Glutamatergic neuron (in vitro differentiated cells): ENCODE results near the gene LORICRIN. TPM values are rescaled to one million over a fixed set of nuclear protein-coding genes. Genes with fewer than 3 reads are reported as not detected.

Experiments
- DNase-seq: peaks from one replicate; pipeline ENCODE4 v3.0.0; 2022
- H3K27ac Mint-ChIP-seq: one replicate; pipeline ENCODE4 v1.8.0; 2020; ENCODE audit warnings: mild to moderate bottlenecking, mixed read lengths, inconsistent platforms; ENCODE audit not compliant: unreplicated experiment
- H3K27me3 Mint-ChIP-seq: one replicate; pipeline ENCODE4 v1.8.0; 2020; ENCODE audit warnings: mild to moderate bottlenecking, moderate library complexity, mixed read lengths, inconsistent platforms; ENCODE audit not compliant: unreplicated experiment
- H3K36me3 Mint-ChIP-seq: one replicate; pipeline ENCODE4 v1.8.0; 2020; ENCODE audit warnings: mild to moderate bottlenecking, mixed read lengths, inconsistent platforms; ENCODE audit not compliant: unreplicated experiment
- H3K4me1 Mint-ChIP-seq: one replicate; pipeline ENCODE4 v1.8.0; 2020; ENCODE audit warnings: mild to moderate bottlenecking, low read depth, mixed read lengths, inconsistent platforms; ENCODE audit not compliant: unreplicated experiment
- H3K4me3 Mint-ChIP-seq: one replicate; pipeline ENCODE4 v1.8.0; 2020; ENCODE audit warnings: mild to moderate bottlenecking, mixed read lengths, inconsistent platforms; ENCODE audit not compliant: unreplicated experiment
- H3K9me3 Mint-ChIP-seq: one replicate; pipeline ENCODE4 v1.8.0; 2020; ENCODE audit warnings: mild to moderate bottlenecking, moderate library complexity, mixed read lengths, inconsistent platforms; ENCODE audit not compliant: unreplicated experiment
- CTCF ChIP-seq: fragments of 200-600 bp; sonication (generic); IDR thresholded peaks from one replicate; pipeline ENCODE4 v1.5.0; 2021; ENCODE audit not compliant: partially characterized antibody, unreplicated experiment
- total RNA-seq: library from RNA; stranded (reverse); fragmentation: NEBNext Ultra II Directional; extraction: Animal tissue kit (Norgen Biotek cat#: 25700); gene quantifications from one replicate; pipeline ENCODE4 v1.2.1, GENCODE V29; 2021; ENCODE audit not compliant: unreplicated experiment

The LORICRIN gene
- total RNA-seq, 1 donor from 2014 or later = not detected

- TF ChIP-seq CTCF = no peak
- Mint-ChIP-seq H3K4me3 (no peak overlapping the region), H3K36me3 (no peaks in the 10 kb centered on the region), H3K9me3 (no peaks in the 10 kb centered on the region), H3K4me1 (peaks cover 2% of the 10 kb centered on the region), H3K27me3 (peaks cover 3% of the 10 kb centered on the region), H3K27ac (no peak overlapping the region)
- DNase-seq = no peak
These were observed 33.9 kb downstream of the LORICRIN start for GRCh38 chr1:153293480-153293775.

- no peak for TF ChIP-seq CTCF
- no peaks in the 10 kb centered on the region for H3K9me3 Mint-ChIP-seq
These were observed 34.4 kb downstream of the LORICRIN start for GRCh38 chr1:153293851-153294250.

GRCh38 chr1:153302308-153302707 lies 42.8 kb downstream of the LORICRIN start:
- H3K27me3 Mint-ChIP-seq = peaks cover 3% of the 10 kb centered on the region
- H3K36me3 Mint-ChIP-seq = no peaks in the 10 kb centered on the region
- H3K4me3 Mint-ChIP-seq = no peak overlapping the region
- H3K9me3 Mint-ChIP-seq = no peaks in the 10 kb centered on the region
- no peak overlapping the region for H3K27ac Mint-ChIP-seq
- no peak for TF ChIP-seq CTCF
- DNase-seq = no peak
- H3K4me1 Mint-ChIP-seq = no peaks in the 10 kb centered on the region

More at GRCh38 chr1:153293851-153294250, 34.4 kb downstream of the LORICRIN start:
- H3K36me3 Mint-ChIP-seq = no peaks in the 10 kb centered on the region
- H3K4me1 Mint-ChIP-seq = peaks cover 2% of the 10 kb centered on the region
- peaks cover 3% of the 10 kb centered on the region for H3K27me3 Mint-ChIP-seq
- H3K27ac Mint-ChIP-seq = no peak overlapping the region
- no peak overlapping the region for H3K4me3 Mint-ChIP-seq
- no peak for DNase-seq

GRCh38 chr1:153305682-153306081 lies 46.2 kb downstream of the LORICRIN start:
- no peak for TF ChIP-seq CTCF
- H3K4me1 Mint-ChIP-seq = no peaks in the 10 kb centered on the region
- no peak for DNase-seq
- no peaks in the 10 kb centered on the region for H3K9me3 Mint-ChIP-seq
- no peaks in the 10 kb centered on the region for H3K36me3 Mint-ChIP-seq
- no peak overlapping the region for H3K4me3 Mint-ChIP-seq
- no peak overlapping the region for H3K27ac Mint-ChIP-seq
- H3K27me3 Mint-ChIP-seq = peaks cover 6% of the 10 kb centered on the region

GRCh38 chr1:153306303-153307220 lies 47.1 kb downstream of the LORICRIN start:
- no peak for TF ChIP-seq CTCF
- Mint-ChIP-seq H3K9me3 (no peaks in the 10 kb centered on the region), H3K27me3 (peaks cover 6% of the 10 kb centered on the region), H3K27ac (no peak overlapping the region), H3K36me3 (no peaks in the 10 kb centered on the region), H3K4me1 (no peaks in the 10 kb centered on the region), H3K4me3 (no peak overlapping the region)
- no peak for DNase-seq
